DMS 273 (cell line): ENCODE measurements around the gene ABHD13.
"Not testable (repeated sequence)": the region's sequence is repeated elsewhere in the genome, so short reads cannot be mapped to it uniquely, and the experiment has no call there.

Source experiments
- DNase-seq: peaks from one replicate; lab custom pipeline; 2025; ENCODE audit not compliant: unreplicated experiment; lab: John Stamatoyannopoulos, UW

ABHD13 gene

DNA sequence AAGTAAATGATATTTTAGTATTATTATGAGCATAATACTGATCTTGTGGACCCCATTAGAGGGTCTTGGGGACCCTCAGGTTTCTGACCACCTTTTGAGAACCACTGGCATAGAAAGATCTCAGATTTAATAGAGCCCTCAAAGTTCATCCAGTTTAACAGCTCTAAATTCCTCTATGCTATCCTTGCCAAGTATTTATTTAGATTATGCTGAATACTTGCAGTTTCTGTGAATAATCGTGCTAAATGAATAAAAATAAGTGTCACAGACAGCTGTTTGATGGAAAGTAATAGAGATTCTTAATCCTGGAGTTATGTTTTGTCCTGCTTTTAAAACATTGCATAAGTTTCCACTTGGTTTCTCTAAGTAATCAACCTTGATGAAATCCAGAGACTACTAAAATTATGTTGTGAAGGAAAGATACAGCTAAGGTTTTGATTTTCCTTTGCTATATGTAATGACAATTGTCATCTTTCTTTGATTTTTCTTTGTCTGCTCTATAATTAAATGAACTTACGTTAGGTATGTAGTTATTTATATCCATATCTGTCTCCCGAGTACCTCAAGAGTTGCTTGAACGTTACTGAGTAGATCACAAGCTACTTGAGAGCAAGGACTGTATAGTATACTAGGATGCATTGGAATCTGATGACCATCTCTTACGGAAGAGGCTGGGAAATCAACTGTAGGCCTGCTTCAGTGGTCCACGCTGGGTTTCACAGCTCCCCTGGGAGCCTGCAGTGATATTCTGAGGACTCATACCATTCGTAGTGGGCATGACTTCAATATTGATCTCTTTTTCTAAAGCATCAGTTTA, 5.7 kb downstream of the ABHD13 start:
- no peak for DNase-seq

DNA sequence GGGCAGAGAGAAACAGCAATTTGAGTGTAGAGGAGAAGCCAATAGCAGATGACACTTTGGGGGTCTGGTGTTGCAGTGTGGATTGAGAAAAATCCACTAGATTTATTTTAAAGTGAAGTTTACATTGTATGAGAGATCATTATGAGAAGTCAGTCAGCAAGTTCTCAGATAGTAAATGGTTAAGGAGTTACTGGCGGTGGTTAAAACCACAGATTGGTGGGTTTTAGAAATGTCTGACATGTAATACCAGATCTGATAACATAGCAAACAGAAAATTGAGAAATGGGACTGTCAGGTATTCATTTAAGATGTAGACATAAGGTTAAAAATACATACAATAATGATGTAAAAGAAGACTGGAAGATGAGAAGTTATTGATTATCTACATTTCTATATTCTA, 7.2 kb downstream of the ABHD13 start:
- DNase-seq, result no peak

DNA sequence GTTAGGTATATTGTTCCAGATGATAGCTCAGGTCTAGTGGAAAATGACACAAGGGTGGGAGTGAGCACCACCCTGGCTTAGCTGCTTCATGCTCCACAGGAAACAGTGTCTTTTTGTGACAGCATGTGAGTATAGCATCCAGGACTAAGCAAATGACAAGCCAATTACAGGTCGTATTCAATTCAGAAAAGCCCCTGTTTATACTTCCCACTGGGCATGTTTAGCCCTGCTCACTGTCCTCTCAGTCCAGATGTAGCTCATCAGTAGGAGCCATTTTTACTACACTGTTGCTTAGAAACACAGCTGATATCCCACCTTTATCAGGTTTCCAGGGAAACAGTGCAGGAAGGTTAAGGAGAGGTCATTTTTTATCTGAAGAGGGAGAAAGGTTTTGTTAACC, 8.0 kb downstream of the ABHD13 start:
- DNase-seq, result peak; percentile 35

DNA sequence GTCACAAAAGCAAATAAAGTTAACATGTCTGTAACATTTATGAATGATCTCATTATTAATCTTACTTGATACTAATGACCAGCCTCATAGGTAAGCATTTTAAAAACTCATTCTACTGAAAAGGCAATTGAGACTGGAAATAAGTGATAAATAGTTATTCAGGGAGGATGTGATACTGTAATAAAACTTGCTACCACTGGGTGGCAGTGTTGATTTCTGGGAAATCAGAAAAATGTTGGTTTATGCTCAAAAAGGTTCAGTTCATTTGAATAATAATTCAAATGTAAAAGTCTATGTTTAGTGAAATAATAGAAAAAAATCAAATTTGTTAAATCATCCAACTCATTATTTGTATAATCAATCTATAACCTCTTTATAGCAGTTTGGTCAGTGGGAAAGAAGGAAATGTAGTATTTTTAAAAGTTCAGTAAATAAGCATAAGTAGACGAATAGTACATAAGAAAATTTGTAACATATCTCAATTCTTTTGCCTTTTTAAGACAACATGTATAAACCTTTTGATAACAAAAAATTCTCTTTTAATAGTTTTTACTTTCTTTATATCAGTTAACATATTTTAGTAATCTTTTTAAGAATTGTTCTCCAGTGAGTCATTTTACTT, 9.6 kb downstream of the ABHD13 start:
- peak; percentile 41 for DNase-seq

DNA sequence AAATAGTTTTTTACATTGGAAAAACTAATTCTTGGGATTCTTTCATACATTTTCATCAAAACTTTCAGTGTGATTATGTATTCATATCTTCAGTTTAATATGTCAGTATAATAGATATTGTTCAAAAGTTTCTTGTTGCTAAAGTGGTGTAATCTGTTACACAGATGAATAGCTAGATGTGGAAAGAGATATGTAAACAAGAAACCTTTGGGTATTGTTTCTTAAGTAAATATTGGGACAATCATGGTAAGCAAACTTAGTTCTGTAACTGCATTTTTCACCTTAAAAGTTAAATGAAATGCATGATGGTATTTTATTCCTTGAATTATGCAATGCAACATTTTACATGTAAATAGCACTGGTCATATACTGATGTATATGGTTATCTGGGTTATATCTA, 12.2 kb downstream of the ABHD13 start:
- no peak for DNase-seq

DNA sequence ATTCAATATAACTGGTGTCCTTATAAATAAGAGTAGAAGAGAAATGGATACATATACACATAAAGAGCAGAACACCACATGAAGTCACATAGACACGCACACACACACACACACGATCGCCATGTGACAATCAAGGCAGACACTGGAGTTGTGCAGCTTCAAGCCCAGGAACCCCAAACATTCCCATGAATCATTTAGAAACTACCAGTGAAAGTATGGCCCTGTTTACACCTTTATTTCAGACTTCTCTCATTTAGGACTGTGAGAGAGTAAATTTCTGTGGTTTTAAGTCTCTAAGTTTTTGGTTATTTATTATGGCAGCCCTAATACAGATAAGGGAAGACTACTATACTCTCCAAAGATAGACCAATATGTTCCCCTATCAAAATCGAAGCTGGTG, 31.0 kb downstream of the ABHD13 start:
- no peak for DNase-seq

DNA sequence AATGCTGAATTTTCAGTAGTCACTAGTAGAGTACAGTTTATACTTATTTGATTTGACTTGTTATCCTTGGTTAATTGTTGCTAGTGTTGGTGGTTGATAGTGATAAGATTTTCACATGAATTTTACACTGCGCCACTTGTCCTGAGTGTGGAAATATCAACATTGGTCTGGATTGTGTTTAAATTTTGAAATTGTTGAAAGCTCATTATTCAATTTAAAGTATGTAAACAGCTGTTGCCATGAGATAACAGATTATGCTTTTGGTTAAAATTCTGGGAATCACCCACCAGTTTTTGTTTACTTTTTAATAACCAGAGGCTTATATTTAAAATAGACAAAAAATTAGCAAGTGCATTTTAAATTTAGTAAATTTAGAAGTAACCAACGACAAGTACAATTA, 39.1 kb downstream of the ABHD13 start:
- no peak for DNase-seq

DNA sequence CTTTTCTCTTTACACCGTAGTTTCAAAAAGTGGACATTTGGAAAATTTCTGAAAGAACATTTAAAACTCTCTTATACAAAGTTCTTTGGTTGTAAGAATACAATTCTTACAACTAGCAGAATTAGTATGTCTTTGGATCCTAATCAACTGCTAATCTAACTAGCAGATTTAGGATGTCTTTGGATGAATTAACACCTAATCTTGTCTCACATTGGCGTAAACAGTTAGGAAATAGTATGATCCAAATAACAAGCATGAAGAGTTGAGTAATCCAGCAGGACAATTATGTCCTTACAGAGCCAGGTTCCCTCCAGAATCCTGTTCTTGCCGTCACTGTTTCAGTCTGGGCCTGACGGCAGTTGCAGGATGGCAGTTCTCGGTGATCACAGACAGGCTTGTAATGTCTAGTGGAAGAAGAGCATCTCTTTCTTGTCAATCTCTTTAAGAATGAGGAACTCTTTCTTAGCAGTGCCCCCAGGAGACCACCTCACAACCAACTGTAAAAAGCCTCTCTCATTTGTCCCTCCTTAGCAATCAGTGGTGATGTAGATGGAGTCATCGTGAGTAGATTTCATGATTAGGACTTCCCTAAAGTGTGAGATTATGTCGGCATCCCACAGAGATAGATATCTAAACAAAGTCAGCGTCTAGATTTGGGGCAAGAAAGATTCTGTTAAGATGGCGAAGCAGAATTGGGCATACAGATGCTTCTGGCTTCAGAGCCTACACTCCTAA, 45.6 kb downstream of the ABHD13 start:
- no peak for DNase-seq

DNA sequence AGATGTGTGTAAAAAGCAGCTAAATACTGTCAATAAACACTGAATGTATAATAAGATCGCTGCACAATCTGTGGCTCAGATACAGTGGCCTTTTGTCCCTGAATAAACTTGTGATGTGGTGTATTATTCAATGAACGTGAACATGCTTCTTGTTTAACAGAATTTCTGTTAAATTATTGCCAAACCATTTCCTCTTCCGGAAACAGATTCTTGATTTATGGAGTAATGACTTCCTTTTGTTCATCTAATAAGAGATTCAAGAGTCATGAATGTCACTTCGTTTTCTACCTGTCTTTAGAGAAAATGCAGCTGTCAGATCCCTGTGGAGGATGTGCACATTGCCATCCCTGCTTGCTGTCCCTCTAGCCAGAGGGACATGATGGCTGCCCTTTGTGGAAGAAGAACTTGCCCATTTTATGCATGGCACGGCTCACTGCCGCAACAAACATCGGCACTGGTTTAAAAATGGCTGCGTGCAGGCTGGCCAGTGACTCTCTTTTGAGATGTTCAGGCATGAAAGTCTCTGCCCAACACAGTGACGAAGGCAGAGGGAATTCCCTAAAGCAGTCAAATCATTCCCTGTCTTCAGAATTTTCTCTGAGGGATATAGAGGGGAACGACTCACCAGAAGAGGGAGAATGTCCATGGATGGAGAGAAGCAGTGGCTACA, 48.3 kb downstream of the ABHD13 start:
- DNase-seq, result no peak

DNA sequence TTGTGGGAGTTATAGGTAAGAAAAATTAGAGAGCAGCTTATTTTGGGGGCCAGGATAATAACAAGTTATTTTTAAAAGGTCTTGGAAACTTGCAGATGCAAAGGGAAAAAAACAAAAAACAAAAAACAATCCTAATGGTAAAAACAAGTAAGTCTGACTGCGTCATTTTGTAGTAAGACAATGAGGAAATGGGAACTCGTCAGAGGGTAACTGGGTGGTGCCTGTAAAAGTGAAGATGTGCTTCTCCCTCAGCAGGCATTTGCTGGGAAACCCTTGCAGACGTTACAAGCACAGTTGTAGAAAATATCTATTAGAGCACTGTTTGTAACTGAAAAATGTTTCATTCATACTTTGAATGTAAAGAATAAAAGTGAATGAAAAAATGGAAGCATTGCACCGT, 49.2 kb downstream of the ABHD13 start:
- no peak for DNase-seq

DNA sequence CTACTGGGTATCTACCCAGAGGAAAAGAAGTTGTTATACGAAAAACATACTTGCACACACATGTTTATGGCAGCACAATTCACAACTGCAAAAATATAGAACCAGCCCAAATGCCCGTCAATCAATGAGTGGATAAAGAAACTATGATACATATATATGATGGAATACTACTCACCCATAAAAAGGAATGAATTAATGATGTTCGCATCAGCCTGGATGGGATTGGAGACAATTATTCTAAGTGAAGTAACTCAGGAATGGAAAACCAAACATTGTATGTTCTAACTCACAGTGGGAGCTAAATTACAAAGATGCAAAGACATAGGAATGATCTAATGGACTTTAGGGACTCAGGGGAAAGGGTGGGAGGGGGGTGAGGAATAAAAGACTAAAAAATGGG, 49.7 kb downstream of the ABHD13 start:
- not testable (repeated sequence) for DNase-seq

DNA sequence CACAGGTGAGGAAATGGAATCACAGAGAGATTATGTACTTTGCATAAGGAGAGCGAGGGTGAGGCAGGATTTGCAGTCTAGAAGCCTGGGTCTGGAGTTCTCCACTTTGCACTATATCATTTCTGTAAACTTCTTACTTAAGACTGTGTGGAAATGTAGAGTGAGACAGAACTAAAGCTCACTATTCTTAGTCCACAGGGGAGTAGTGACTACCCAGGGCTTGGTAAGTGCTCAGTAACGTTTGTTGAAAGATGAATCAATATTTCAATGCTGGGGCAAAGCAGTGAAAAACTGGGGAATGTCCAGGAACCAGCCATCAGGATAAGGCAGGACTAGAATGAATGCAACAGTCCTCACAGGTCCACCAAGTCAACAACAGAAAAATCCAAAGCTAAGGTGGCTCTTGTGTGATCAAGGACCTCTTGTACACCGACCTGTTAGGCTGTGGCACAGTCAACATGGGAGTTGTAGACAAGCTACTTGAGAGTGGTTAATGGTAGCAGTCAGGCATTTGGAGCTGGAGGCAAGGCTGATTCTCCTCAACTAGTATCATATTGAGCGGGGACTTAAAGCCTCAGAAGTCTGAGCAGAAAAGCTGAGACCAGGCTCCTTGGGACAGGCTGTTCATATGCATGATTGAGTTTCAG, 50.4 kb downstream of the ABHD13 start:
- no peak for DNase-seq

DNA sequence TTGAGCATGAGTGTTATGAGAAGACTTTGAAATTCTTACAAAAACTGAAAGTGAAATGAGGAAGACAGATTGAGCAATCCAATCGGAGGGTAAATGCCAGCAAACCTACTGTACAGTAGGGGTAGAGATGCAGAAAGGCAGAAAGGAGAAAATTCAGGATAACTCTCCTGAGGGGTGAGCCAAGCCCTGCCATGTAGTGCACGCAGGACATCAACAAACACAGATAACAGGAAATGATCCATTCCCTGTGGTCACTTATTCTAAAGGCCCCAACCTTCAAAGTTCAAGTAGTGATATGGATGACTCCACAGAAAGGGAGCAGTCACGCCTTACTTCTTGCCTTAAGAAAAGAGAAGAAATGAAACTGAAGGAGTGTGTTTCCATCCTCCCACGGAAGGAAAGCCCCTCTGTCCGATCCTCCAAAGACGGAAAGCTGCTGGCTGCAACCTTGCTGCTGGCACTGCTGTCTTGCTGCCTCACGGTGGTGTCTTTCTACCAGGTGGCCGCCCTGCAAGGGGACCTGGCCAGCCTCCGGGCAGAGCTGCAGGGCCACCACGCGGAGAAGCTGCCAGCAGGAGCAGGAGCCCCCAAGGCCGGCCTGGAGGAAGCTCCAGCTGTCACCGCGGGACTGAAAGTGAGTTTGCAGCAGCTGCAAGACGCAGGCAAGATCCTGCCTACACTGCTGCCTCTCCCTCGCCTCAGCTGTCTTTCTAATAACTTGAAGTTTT, 51.6 kb downstream of the ABHD13 start, which contains the start of gene TNFSF13B:
TSS of gene TNFSF13B (plus strand) at position 118 of the 728 bp plus-strand sequence. CDS start at position 296, 178 bp downstream.
- peak; percentile 1 for DNase-seq

DNA sequence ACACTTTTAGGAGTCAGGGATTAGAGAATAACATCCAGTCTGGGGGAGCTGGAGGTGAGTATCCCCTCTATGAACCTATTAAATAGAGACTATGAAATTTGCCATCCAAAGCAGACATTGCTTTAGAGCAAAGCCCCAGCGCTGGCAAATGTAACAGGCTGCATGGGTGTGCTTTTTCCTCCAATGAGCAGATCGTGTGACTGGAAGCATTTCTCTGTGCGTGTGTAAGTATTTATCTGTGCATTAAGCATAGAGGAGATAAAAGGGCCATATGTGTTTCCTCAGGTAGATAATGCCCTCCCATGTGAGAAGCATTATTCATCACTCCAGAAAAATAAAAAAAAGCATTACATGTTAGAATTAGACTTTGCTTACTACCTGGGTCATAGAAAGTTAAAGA, 52.2 kb downstream of the ABHD13 start:
- no peak for DNase-seq

DNA sequence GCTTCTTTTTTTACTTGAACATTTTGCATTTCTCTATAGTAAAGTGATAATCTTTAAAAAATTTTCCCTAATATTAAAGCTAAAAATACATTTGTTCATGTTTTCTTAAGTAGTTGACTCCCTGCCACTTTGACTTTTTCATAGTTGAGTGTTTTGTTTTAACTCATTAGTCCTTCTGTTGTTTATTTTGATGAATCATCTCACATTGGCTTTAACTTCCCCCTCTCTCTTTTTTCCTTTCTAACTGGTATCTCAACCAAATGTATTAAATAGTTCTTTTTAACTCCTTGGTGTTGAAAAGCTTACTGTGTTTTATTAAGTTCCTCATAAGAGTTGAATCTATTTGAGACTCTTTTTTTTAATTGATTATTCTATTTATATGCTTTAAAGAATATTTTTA, 54.1 kb downstream of the ABHD13 start:
- DNase-seq, result no peak

DNA sequence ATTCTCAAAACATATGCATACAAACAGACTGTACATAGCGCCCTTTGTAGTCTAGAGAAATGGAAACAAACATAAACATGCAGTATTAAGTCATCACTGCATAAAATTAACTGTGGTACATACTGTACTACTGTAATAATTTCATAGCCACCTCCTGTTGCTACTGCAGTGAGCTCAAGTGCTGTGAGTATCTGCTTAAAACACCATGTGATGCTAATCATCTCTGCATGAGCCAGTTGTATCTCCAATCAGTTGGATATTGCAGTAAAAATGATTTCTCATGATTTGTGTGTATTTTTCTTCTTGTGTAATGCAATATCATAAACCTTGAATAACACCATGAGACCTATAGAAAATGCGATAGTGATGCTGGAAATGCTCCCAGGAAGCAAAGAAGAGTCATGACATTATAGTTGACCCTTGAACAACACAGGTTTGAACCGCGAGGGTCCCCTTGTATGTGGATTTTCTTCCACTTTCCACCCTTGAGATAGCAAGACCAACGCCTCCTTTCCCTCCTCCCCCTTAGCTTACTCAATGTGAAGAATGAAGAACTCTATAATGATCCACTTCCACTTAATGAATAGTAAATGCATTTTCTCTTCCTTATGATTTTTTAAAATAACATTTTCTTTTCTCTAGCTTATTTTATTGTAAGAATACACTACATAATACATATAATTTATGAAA, 55.4 kb downstream of the ABHD13 start:
- DNase-seq, result no peak

DNA sequence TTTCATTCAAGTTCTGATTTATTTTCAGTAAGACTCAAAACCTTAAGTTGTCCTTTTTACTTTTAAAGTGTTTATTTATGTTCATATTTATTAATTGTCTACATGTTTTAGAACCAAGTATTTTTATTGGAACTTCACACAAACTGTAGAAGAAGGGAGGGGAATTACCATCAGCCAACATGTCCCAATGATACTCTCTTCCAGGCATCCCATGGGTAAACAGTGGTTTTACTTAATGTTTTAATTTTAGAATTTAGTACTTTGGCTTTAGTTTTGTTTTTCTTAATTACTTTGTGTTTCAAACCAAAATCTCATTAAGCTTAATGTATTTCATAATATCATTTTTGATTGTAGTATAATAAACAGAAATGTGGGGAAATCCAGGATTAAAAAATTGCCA, 56.5 kb downstream of the ABHD13 start:
- DNase-seq, result no peak

DNA sequence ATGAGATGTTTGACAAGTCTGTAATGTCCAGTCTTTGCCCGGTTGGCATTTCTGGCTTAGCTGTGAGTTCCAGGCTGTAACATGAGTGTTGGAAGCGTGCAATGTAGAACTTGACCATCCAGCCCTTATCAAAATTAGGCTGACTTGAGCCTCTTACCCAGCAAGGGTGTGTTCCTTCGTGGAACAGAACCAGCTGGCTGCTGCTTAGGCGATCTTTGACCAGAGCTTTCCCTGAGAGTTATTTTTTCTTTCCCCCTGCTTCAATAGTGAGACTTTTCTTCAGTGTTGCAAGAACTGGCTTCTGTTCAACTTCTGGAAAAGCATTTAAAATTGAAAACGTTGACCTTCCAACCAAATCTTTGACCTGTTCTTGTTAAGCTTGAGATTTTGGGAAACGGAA, 57.9 kb downstream of the ABHD13 start:
- no peak for DNase-seq

DNA sequence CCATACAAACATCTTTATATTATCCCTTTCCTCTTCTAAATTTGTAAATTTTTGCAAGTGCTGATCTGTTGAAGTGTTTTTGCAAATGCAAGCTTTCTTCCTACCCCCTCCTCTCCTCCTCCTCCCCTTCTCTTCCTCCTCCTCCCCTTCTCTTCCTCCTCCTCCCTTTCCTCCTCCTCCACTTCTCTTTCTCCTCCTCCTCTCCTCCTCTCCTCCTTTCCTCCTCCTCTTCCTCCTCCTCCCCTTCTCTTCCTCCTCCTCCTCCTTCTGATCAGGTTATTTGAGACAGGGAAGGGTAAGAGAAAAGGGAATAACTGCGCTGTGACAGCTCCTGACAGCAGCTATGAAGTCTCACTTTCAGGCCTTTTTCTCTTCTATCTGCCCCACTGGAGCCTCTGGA, 60.3 kb downstream of the ABHD13 start:
- no peak for DNase-seq

DNA sequence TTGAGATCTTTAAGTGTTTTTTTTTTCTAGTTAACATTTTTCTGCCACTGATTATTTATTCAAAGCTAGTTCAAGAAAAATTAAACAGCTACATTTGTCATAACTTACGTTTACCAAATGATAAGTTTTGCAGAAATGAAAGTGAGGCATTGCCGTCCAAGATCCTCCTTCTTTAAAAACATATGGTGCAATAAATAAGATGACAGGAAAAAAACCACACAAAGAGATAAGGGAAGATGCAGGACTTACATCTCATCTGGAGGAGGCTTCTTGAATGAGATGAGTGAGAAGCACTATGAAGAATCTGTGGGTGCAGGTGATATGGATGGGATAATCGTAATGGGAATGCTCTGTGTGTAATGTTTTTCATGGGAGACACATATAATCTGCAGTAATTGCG, 63.7 kb downstream of the ABHD13 start:
- DNase-seq, result no peak
